ENCODE results near the gene EXT2.

The EXT2 gene

GRCh38 chr11:44264761-44265160 is 169.3 kb downstream of the EXT2 start:
- no peaks in the 10 kb centered on the region for H3K4me1 Mint-ChIP-seq (ENCODE audit: low read depth)
- intact Hi-C loops (cut with micrococcal nuclease): no loop called here
- H3K4me3 Mint-ChIP-seq: no peak overlapping the region
- no peaks in the 10 kb centered on the region for H3K36me3 Mint-ChIP-seq (ENCODE audit: low read depth)
- H3K27ac Mint-ChIP-seq: no peak overlapping the region
- H3K27me3 Mint-ChIP-seq: no peaks in the 10 kb centered on the region
- H3K9me3 Mint-ChIP-seq: no peaks in the 10 kb centered on the region

GRCh38 chr11:44266056-44266780 is 170.7 kb downstream of the EXT2 start:
- H3K36me3 Mint-ChIP-seq (ENCODE audit: low read depth): no peaks in the 10 kb centered on the region
- no peaks in the 10 kb centered on the region for H3K9me3 Mint-ChIP-seq
- no peaks in the 10 kb centered on the region for H3K4me1 Mint-ChIP-seq (ENCODE audit: low read depth)
- no peaks in the 10 kb centered on the region for H3K27me3 Mint-ChIP-seq
- no peak overlapping the region for H3K27ac Mint-ChIP-seq
- intact Hi-C loops (cut with micrococcal nuclease): no loop called here
- no peak overlapping the region for H3K4me3 Mint-ChIP-seq

GRCh38 chr11:44267006-44267749 is 171.7 kb downstream of the EXT2 start:
- Mint-ChIP-seq H3K9me3 (no peaks in the 10 kb centered on the region), H3K36me3 (ENCODE audit: low read depth) (no peaks in the 10 kb centered on the region), H3K27me3 (no peaks in the 10 kb centered on the region), H3K4me1 (ENCODE audit: low read depth) (no peaks in the 10 kb centered on the region), H3K27ac (no peak overlapping the region), H3K4me3 (no peak overlapping the region)
- intact Hi-C loops (cut with micrococcal nuclease): no loop called here

- no peak overlapping the region for H3K27ac Mint-ChIP-seq
- no peaks in the 10 kb centered on the region for H3K4me1 Mint-ChIP-seq (ENCODE audit: low read depth)
- no peaks in the 10 kb centered on the region for H3K27me3 Mint-ChIP-seq
- intact Hi-C loops (cut with micrococcal nuclease): no loop called here
- H3K9me3 Mint-ChIP-seq: no peaks in the 10 kb centered on the region
- no peak overlapping the region for H3K4me3 Mint-ChIP-seq
- no peaks in the 10 kb centered on the region for H3K36me3 Mint-ChIP-seq (ENCODE audit: low read depth)
Observed at GRCh38 chr11:44267750-44268613, 172.5 kb downstream of the EXT2 start.

GRCh38 chr11:44268614-44269080 is 173.2 kb downstream of the EXT2 start:
- intact Hi-C loops (cut with micrococcal nuclease): no loop called here
- Mint-ChIP-seq H3K27ac (no peak overlapping the region), H3K4me1 (ENCODE audit: low read depth) (no peaks in the 10 kb centered on the region), H3K4me3 (no peak overlapping the region), H3K9me3 (no peaks in the 10 kb centered on the region), H3K36me3 (ENCODE audit: low read depth) (no peaks in the 10 kb centered on the region), H3K27me3 (no peaks in the 10 kb centered on the region)

- no peak overlapping the region for H3K4me3 Mint-ChIP-seq
- H3K36me3 Mint-ChIP-seq (ENCODE audit: low read depth): no peaks in the 10 kb centered on the region
- H3K9me3 Mint-ChIP-seq: no peaks in the 10 kb centered on the region
- no peaks in the 10 kb centered on the region for H3K27me3 Mint-ChIP-seq
- H3K27ac Mint-ChIP-seq: no peak overlapping the region
- intact Hi-C loops (cut with micrococcal nuclease): no loop called here
- no peaks in the 10 kb centered on the region for H3K4me1 Mint-ChIP-seq (ENCODE audit: low read depth)
Observed at GRCh38 chr11:44269369-44270351, 174.2 kb downstream of the EXT2 start.

GRCh38 chr11:44270403-44271273 is 175.2 kb downstream of the EXT2 start:
- H3K27ac Mint-ChIP-seq: no peak overlapping the region
- H3K36me3 Mint-ChIP-seq (ENCODE audit: low read depth): no peaks in the 10 kb centered on the region
- H3K27me3 Mint-ChIP-seq: no peaks in the 10 kb centered on the region
- no peaks in the 10 kb centered on the region for H3K4me1 Mint-ChIP-seq (ENCODE audit: low read depth)
- H3K4me3 Mint-ChIP-seq: no peak overlapping the region
- intact Hi-C loops (cut with micrococcal nuclease): no loop called here
- H3K9me3 Mint-ChIP-seq: no peaks in the 10 kb centered on the region

GRCh38 chr11:44271286-44271685 is 175.8 kb downstream of the EXT2 start:
- intact Hi-C loops (cut with micrococcal nuclease): no loop called here
- no peaks in the 10 kb centered on the region for H3K27me3 Mint-ChIP-seq
- no peak overlapping the region for H3K4me3 Mint-ChIP-seq
- no peaks in the 10 kb centered on the region for H3K36me3 Mint-ChIP-seq (ENCODE audit: low read depth)
- no peak overlapping the region for H3K27ac Mint-ChIP-seq
- no peaks in the 10 kb centered on the region for H3K9me3 Mint-ChIP-seq
- no peaks in the 10 kb centered on the region for H3K4me1 Mint-ChIP-seq (ENCODE audit: low read depth)

GRCh38 chr11:44274404-44274803 is 178.9 kb downstream of the EXT2 start:
- Mint-ChIP-seq H3K27me3 (no peaks in the 10 kb centered on the region), H3K36me3 (ENCODE audit: low read depth) (no peaks in the 10 kb centered on the region), H3K4me1 (ENCODE audit: low read depth) (no peaks in the 10 kb centered on the region), H3K9me3 (no peaks in the 10 kb centered on the region), H3K4me3 (no peak overlapping the region), H3K27ac (no peak overlapping the region)
- intact Hi-C loops (cut with micrococcal nuclease): no loop called here

- Mint-ChIP-seq H3K27me3 (no peaks in the 10 kb centered on the region), H3K27ac (no peak overlapping the region), H3K9me3 (no peaks in the 10 kb centered on the region), H3K36me3 (ENCODE audit: low read depth) (no peaks in the 10 kb centered on the region), H3K4me1 (ENCODE audit: low read depth) (no peaks in the 10 kb centered on the region), H3K4me3 (no peak overlapping the region)
- intact Hi-C loops (cut with micrococcal nuclease): no loop called here
Observed at GRCh38 chr11:44275241-44275640, 179.8 kb downstream of the EXT2 start.

GRCh38 chr11:44275961-44276550 is 180.6 kb downstream of the EXT2 start:
- Mint-ChIP-seq H3K4me1 (ENCODE audit: low read depth) (no peaks in the 10 kb centered on the region), H3K4me3 (no peak overlapping the region), H3K27ac (no peak overlapping the region), H3K9me3 (no peaks in the 10 kb centered on the region), H3K27me3 (no peaks in the 10 kb centered on the region), H3K36me3 (ENCODE audit: low read depth) (no peaks in the 10 kb centered on the region)
- intact Hi-C loops (cut with micrococcal nuclease): no loop called here
